Nephron (organoid): ENCODE results near the gene PTPRN2.
"Not testable (repeated sequence)": the region's sequence is repeated elsewhere in the genome, so short reads cannot be mapped to it uniquely, and the experiment has no call there.

Experiments used
- H3K27ac Mint-ChIP-seq, 3 experiments: 2 replicates each; pipeline ENCODE4 v1.8.0; 2020; ENCODE audit warnings: mixed read lengths in 3 of 3, mild to moderate bottlenecking in 2 of 3, moderate library complexity in 1 of 3
- H3K27me3 Mint-ChIP-seq: 2 replicates; pipeline ENCODE4 v1.8.0; 2021; ENCODE audit warnings: low read depth, mild to moderate bottlenecking, moderate library complexity, mixed read lengths
- H3K36me3 Mint-ChIP-seq: 2 replicates; pipeline ENCODE4 v1.8.0; 2020; ENCODE audit warnings: low read depth, mixed read lengths
- H3K4me1 Mint-ChIP-seq: 2 replicates; pipeline ENCODE4 v1.8.0; 2020; ENCODE audit warnings: mixed read lengths
- H3K4me3 Mint-ChIP-seq, 3 experiments: 2 replicates each; pipeline ENCODE4 v1.8.0; 2020; ENCODE audit warnings: mild to moderate bottlenecking in 3 of 3, mixed read lengths in 3 of 3, moderate library complexity in 2 of 3
- H3K9me3 Mint-ChIP-seq: 2 replicates; pipeline ENCODE4 v1.8.0; 2020; ENCODE audit warnings: mixed read lengths
- CTCF ChIP-seq, 3 experiments: fragments of 200-600 bp; sonication (generic); IDR thresholded peaks; one replicate each; pipeline ENCODE4 v1.5.0; 2021; ENCODE audit warnings: antibody characterized with exemption in 3 of 3; ENCODE audit not compliant: unreplicated experiment in 3 of 3

Gene PTPRN2

GRCh38 chr7:158309868-158310763 is 277.5 kb downstream of the PTPRN2 start:
- Mint-ChIP-seq H3K36me3 (peaks cover 10% of the 10 kb centered on the region), H3K4me3 (no peak overlapping the region), H3K9me3 (peaks cover 48% of the 10 kb centered on the region), H3K27ac (no peak overlapping the region), H3K4me1 (no peaks in the 10 kb centered on the region), H3K27me3 (peaks cover 12% of the 10 kb centered on the region)
- TF ChIP-seq CTCF (IDR thresholded peaks at IDR 0.05; ENCODE audit: unreplicated experiment in 3 of 3), result no peak

GRCh38 chr7:158308001-158308400 is 279.6 kb downstream of the PTPRN2 start:
- H3K4me1 Mint-ChIP-seq, result no peaks in the 10 kb centered on the region
- no peak overlapping the region for H3K4me3 Mint-ChIP-seq
- peaks cover 19% of the 10 kb centered on the region for H3K27me3 Mint-ChIP-seq
- TF ChIP-seq CTCF (IDR thresholded peaks at IDR 0.05; ENCODE audit: unreplicated experiment in 3 of 3), result no peak
- H3K36me3 Mint-ChIP-seq, result peaks cover 10% of the 10 kb centered on the region
- no peak overlapping the region for H3K27ac Mint-ChIP-seq
- H3K9me3 Mint-ChIP-seq, result peaks cover 44% of the 10 kb centered on the region

- not testable (repeated sequence) for H3K36me3 Mint-ChIP-seq, H3K4me1 Mint-ChIP-seq, H3K4me3 Mint-ChIP-seq, H3K27ac Mint-ChIP-seq
- peaks cover 11% of the 10 kb centered on the region for H3K27me3 Mint-ChIP-seq
- peaks cover 23% of the 10 kb centered on the region for H3K9me3 Mint-ChIP-seq
Measured at GRCh38 chr7:158304072-158304471, 283.6 kb downstream of the PTPRN2 start.

- Mint-ChIP-seq H3K36me3 (peaks cover 3% of the 10 kb centered on the region), H3K9me3 (peaks cover 20% of the 10 kb centered on the region), H3K27me3 (peaks cover 11% of the 10 kb centered on the region), H3K4me1 (no peaks in the 10 kb centered on the region), H3K4me3 (no peak overlapping the region), H3K27ac (no peak overlapping the region)
- TF ChIP-seq CTCF (IDR thresholded peaks at IDR 0.05; ENCODE audit: unreplicated experiment in 3 of 3), result no peak
Measured at GRCh38 chr7:158303121-158303520, 284.5 kb downstream of the PTPRN2 start.

GRCh38 chr7:158302274-158303070 is 285.2 kb downstream of the PTPRN2 start:
- Mint-ChIP-seq H3K36me3 (peaks cover 3% of the 10 kb centered on the region), H3K4me3 (no peak overlapping the region), H3K27ac (no peak overlapping the region), H3K27me3 (peaks cover 11% of the 10 kb centered on the region), H3K9me3 (peaks cover 14% of the 10 kb centered on the region), H3K4me1 (no peaks in the 10 kb centered on the region)
- no peak for TF ChIP-seq CTCF (IDR thresholded peaks at IDR 0.05; ENCODE audit: unreplicated experiment in 3 of 3)

- Mint-ChIP-seq H3K27ac (no peak overlapping the region), H3K9me3 (peaks cover 9% of the 10 kb centered on the region), H3K4me3 (no peak overlapping the region), H3K36me3 (peaks cover 1% of the 10 kb centered on the region), H3K27me3 (peaks cover 9% of the 10 kb centered on the region), H3K4me1 (no peaks in the 10 kb centered on the region)
- TF ChIP-seq CTCF (IDR thresholded peaks at IDR 0.05; ENCODE audit: unreplicated experiment in 3 of 3), result no peak
Measured at GRCh38 chr7:158301207-158301606, 286.4 kb downstream of the PTPRN2 start.
